Astrocyte (in vitro differentiated cells and primary cell): ENCODE data around the gene AUNIP. TPM values are rescaled to one million over a fixed set of nuclear protein-coding genes. Genes with fewer than 3 reads are reported as not detected.

Source experiments
- DNase-seq: peaks from one replicate; pipeline ENCODE4 v3.0.0-alpha.2; 2010; ENCODE audit warnings: low read depth
- FAIRE-seq: peaks from 2 replicates; lab custom pipeline; 2011; peaks lifted over from hg19 to GRCh38; lab: Jason Lieb, UNC
- H2AFZ ChIP-seq: 2 replicates; pipeline ENCODE4 v1.6.0; 2012; ENCODE audit warnings: low read depth, low read length, inconsistent platforms
- H3K27ac ChIP-seq: 2 replicates; pipeline ENCODE4 v1.5.1; 2011; ENCODE audit warnings: low read depth, low read length, inconsistent platforms
- H3K27me3 ChIP-seq: 2 replicates; pipeline ENCODE4 v1.6.0; 2011; ENCODE audit warnings: low read length, inconsistent platforms; ENCODE audit not compliant: insufficient read depth
- H3K36me3 ChIP-seq: 2 replicates; pipeline ENCODE4 v1.5.1; 2011; ENCODE audit warnings: low read length, inconsistent platforms; ENCODE audit not compliant: insufficient read depth
- H3K4me1 ChIP-seq: 2 replicates; pipeline ENCODE4 v1.5.1; 2011; ENCODE audit warnings: low read length, inconsistent platforms; ENCODE audit not compliant: insufficient read depth
- H3K4me2 ChIP-seq: 2 replicates; pipeline ENCODE4 v1.6.0; 2012; ENCODE audit warnings: low read length, inconsistent platforms
- H3K4me3 ChIP-seq: 2 replicates; pipeline ENCODE4 v1.5.1; 2011; ENCODE audit warnings: low read depth, mild to moderate bottlenecking, low read length, inconsistent platforms; ENCODE audit not compliant: insufficient read depth
- H3K79me2 ChIP-seq: 2 replicates; pipeline ENCODE4 v1.6.0; 2012; ENCODE audit warnings: mild to moderate bottlenecking, low read length, inconsistent platforms; ENCODE audit not compliant: insufficient read depth
- H3K9ac ChIP-seq: 2 replicates; pipeline ENCODE4 v1.6.0; 2012; ENCODE audit warnings: mild to moderate bottlenecking, low read length, inconsistent platforms
- H3K9me3 ChIP-seq: 2 replicates; pipeline ENCODE4 v1.5.1; 2012; ENCODE audit warnings: low read depth, mild to moderate bottlenecking, low read length, inconsistent platforms; ENCODE audit not compliant: insufficient read depth
- H4K20me1 ChIP-seq: 2 replicates; pipeline ENCODE4 v1.6.0; 2012; ENCODE audit warnings: low read length, inconsistent platforms; ENCODE audit not compliant: insufficient read depth
- H3K27ac Mint-ChIP-seq: one replicate; pipeline ENCODE4 v1.8.0; 2021; ENCODE audit warnings: mild to moderate bottlenecking, mixed read lengths; ENCODE audit not compliant: unreplicated experiment
- H3K27me3 Mint-ChIP-seq: one replicate; pipeline ENCODE4 v1.8.0; 2021; ENCODE audit warnings: low read depth, mixed read lengths; ENCODE audit not compliant: unreplicated experiment
- H3K36me3 Mint-ChIP-seq: one replicate; pipeline ENCODE4 v1.8.0; 2021; ENCODE audit warnings: low read depth, mixed read lengths; ENCODE audit not compliant: unreplicated experiment
- H3K4me1 Mint-ChIP-seq: one replicate; pipeline ENCODE4 v1.8.0; 2021; ENCODE audit warnings: low read depth, mixed read lengths; ENCODE audit not compliant: unreplicated experiment
- H3K4me3 Mint-ChIP-seq: one replicate; pipeline ENCODE4 v1.8.0; 2021; ENCODE audit warnings: mild to moderate bottlenecking, moderate library complexity, mixed read lengths; ENCODE audit not compliant: unreplicated experiment
- H3K9me3 Mint-ChIP-seq: one replicate; pipeline ENCODE4 v1.8.0; 2021; ENCODE audit warnings: mild to moderate bottlenecking, mixed read lengths; ENCODE audit not compliant: unreplicated experiment
- CTCF ChIP-seq: IDR thresholded peaks from 2 replicates; pipeline ENCODE4 v1.5.1; 2011; ENCODE audit warnings: low read depth, mild to moderate bottlenecking, inconsistent platforms, low read length, moderate library complexity; ENCODE audit not compliant: insufficient read depth
- EZH2 ChIP-seq: IDR thresholded peaks from 2 replicates; pipeline ENCODE4 v1.6.1; 2012; ENCODE audit warnings: mild to moderate bottlenecking, low read length, inconsistent platforms; ENCODE audit not compliant: insufficient read depth
- total RNA-seq: library from RNA; stranded (reverse); gene quantifications from 2 replicates; pipeline ENCODE4 v1.2.1, GENCODE V29; 2021

AUNIP gene
- total RNA-seq, 1 donor from 2014 or later, result 2.1 TPM

- H2AFZ ChIP-seq, result no peak overlapping the region
- H3K9ac ChIP-seq, result no peak overlapping the region
- no peak overlapping the region for H3K4me2 ChIP-seq
- no peaks in the 10 kb centered on the region for H3K36me3 ChIP-seq
- H3K4me1 ChIP-seq, result peaks cover 7% of the 10 kb centered on the region
- peaks cover 14% of the 10 kb centered on the region for H3K4me1 Mint-ChIP-seq
- peaks cover 8% of the 10 kb centered on the region for H4K20me1 ChIP-seq
- no peaks in the 10 kb centered on the region for H3K9me3 ChIP-seq
- peaks cover 4% of the 10 kb centered on the region for H3K36me3 Mint-ChIP-seq
- no peak overlapping the region for H3K4me3 Mint-ChIP-seq
- peak overlapping the region; percentile 0 for H3K27ac Mint-ChIP-seq
- H3K27me3 ChIP-seq, result no peaks in the 10 kb centered on the region
- H3K27ac ChIP-seq, result no peak overlapping the region
- no peak for TF ChIP-seq EZH2
- no peak for TF ChIP-seq CTCF
- H3K9me3 Mint-ChIP-seq, result peaks cover 2% of the 10 kb centered on the region
- DNase-seq, result no peak
- FAIRE-seq, result no peak
- peaks cover 7% of the 10 kb centered on the region for H3K79me2 ChIP-seq
- no peaks in the 10 kb centered on the region for H3K27me3 Mint-ChIP-seq
- H3K4me3 ChIP-seq, result no peak overlapping the region
Measured at GRCh38 chr1:25815208-25816111, 43.8 kb downstream of the AUNIP start.

GRCh38 chr1:25814549-25815087 is 44.6 kb downstream of the AUNIP start:
- Mint-ChIP-seq H3K9me3 (peaks cover 2% of the 10 kb centered on the region), H3K27ac (no peak overlapping the region), H3K4me3 (no peak overlapping the region), H3K36me3 (peaks cover 5% of the 10 kb centered on the region), H3K4me1 (peaks cover 14% of the 10 kb centered on the region), H3K27me3 (no peaks in the 10 kb centered on the region)
- DNase-seq, result no peak
- Histone ChIP-seq H3K9me3 (no peaks in the 10 kb centered on the region), H3K36me3 (no peaks in the 10 kb centered on the region), H3K4me1 (peaks cover 7% of the 10 kb centered on the region), H3K27ac (no peak overlapping the region), H3K4me3 (no peak overlapping the region), H2AFZ (no peak overlapping the region), H4K20me1 (peaks cover 13% of the 10 kb centered on the region), H3K9ac (no peak overlapping the region), H3K27me3 (no peaks in the 10 kb centered on the region), H3K79me2 (no peaks in the 10 kb centered on the region), H3K4me2 (no peak overlapping the region)
- no peak for TF ChIP-seq EZH2
- TF ChIP-seq CTCF, result no peak
- FAIRE-seq, result no peak
